Erythroblast (primary cell): ENCODE measurements around the gene PAFAH2.

Experiments
- GATA1 ChIP-seq: IDR thresholded peaks from 2 replicates; pipeline ENCODE4 v1.6.1; 2011; ENCODE audit warnings: low read depth, mild to moderate bottlenecking, control low read depth, low read length, moderate library complexity
- POLR2A ChIP-seq: IDR thresholded peaks from 2 replicates; pipeline ENCODE4 v1.6.1; 2011; ENCODE audit warnings: mild to moderate bottlenecking, low read length

DNA sequence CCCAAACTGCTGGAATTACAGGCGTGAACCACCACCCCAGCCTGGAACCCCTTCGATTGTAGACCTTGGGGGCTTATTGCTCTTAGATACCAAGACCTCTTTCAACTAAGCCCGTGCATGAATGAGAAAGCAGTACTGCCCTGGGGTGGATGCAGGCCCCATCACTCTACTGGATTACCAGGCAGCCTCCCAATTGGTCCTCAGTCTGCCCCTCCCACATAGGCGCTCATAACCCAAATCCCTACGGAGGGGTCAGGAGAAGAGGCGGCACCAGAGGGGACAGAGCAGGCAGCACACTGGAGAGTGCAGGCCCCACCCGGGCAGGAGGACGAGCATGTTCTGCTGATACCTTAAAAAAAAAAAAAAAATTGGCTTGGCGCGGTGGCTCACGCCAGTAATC lies 79.2 kb downstream of the PAFAH2 start:
- TF ChIP-seq POLR2A (no peak), GATA1 (no peak)
